Measurements from ENCODE around the gene ANKRD29.

GRCh38 chr18:23689616-23690504 is 27.1 kb upstream of the ANKRD29 start:
- no peak for TF ChIP-seq CTCF (IDR thresholded peaks at IDR 0.05)
- TF ChIP-seq POLR2AphosphoS5 (IDR thresholded peaks at IDR 0.05) = no peak

Data from stomach (tissue), 4 donors.